Measurements from ENCODE around the gene KDM4B. TPM values are rescaled to one million over a fixed set of nuclear protein-coding genes. Genes with fewer than 3 reads are reported as not detected.
"Not testable (repeated sequence)": the region's sequence is repeated elsewhere in the genome, so short reads cannot be mapped to it uniquely, and the experiment has no call there.

Gene KDM4B
- total RNA-seq, 4 donors from 2014 or later: 18.4 to 94.7 (median 25.6) TPM

DNA sequence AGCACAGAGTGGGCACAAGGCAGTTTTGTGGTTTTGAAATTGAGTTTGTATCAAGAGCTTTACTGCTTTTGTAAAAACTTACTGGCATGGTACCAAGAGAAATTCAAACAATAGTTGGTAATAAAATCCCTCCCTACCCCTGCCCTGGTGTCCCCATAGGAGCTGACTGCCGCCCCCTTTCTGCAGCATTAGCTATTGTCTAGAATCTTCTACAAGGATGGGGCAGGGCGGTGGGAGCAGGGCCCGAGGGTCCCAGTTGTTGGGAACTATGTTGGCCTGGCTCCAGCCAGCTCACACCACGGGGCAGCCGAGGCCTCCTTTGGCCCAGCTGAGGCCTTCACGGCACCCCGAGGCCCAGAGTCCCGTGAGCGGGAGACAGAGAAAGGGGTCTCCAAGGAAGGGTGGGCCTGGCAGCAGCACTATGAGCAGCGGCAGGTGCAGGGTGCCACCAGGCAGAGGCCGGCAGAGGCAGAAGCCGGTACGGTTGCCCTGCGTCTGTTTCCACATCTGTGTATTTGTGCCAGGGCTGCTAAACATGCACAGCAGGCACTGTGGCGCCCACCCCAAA, 57.9 kb downstream of the KDM4B start:
- H3K9me3 ChIP-seq: no peaks in the 10 kb centered on the region
- H3K4me1 ChIP-seq: peaks cover 5 to 18% of the 10 kb centered on the region in 2 donors
- H3K36me3 ChIP-seq: no peaks in the 10 kb centered on the region
- no peak for DNase-seq
- H3K27ac ChIP-seq: peak overlapping the region in 1 of 2 donors; percentile 19
- no peak for TF ChIP-seq POLR2A (IDR thresholded peaks at IDR 0.05)
- TF ChIP-seq, protein P1, sequence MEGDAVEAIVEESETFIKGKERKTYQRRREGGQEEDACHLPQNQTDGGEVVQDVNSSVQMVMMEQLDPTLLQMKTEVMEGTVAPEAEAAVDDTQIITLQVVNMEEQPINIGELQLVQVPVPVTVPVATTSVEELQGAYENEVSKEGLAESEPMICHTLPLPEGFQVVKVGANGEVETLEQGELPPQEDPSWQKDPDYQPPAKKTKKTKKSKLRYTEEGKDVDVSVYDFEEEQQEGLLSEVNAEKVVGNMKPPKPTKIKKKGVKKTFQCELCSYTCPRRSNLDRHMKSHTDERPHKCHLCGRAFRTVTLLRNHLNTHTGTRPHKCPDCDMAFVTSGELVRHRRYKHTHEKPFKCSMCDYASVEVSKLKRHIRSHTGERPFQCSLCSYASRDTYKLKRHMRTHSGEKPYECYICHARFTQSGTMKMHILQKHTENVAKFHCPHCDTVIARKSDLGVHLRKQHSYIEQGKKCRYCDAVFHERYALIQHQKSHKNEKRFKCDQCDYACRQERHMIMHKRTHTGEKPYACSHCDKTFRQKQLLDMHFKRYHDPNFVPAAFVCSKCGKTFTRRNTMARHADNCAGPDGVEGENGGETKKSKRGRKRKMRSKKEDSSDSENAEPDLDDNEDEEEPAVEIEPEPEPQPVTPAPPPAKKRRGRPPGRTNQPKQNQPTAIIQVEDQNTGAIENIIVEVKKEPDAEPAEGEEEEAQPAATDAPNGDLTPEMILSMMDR (IDR thresholded peaks at IDR 0.05): peak in 1 of 4 experiments; percentile 3
- intact Hi-C loops (cut with DNase I; ENCODE audit: low total_unique reads): no loop called here
- no peak overlapping the region for H3K4me3 ChIP-seq
- H3K27me3 ChIP-seq: no peaks in the 10 kb centered on the region

DNA sequence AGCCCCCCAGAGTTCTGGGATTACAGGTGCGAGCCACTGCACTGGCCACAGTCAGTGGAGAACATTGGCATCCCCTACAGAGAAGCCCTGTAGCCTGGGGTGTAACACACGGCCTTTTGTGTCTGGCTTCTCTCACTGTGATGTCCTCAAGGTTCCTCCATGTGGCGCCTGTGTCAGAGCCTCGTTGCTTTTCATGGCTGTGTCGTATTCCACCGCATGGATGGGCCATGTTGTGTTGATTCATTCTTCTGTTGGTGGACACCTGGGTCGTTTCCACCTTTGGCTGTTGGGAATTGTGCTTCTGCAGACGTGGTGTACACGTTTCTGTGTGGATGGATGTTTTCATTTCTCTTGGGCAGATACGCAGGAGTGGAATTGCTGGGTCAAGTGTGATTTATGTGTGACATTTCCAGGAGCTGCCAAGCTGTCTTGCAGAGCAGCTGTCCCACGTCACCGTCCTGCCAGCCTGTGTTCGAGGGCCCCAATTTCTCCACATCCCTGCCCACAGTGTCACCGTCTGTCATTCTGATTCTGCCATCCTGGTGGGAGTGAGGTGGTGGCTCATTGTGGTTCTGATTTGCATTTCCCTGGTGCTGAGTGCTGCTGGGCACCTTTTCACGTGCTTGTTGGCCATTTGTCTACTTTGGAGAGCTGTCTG, 59.4 kb downstream of the KDM4B start:
- Histone ChIP-seq H3K4me1 (peaks cover 5 to 12% of the 10 kb centered on the region in 2 donors), H3K36me3 (no peaks in the 10 kb centered on the region), H3K27ac (no peak overlapping the region), H3K4me3 (no peak overlapping the region), H3K27me3 (no peaks in the 10 kb centered on the region), H3K9me3 (no peaks in the 10 kb centered on the region)
- TF ChIP-seq, protein P1 (IDR thresholded peaks at IDR 0.05): no peak
- no peak for TF ChIP-seq POLR2A (IDR thresholded peaks at IDR 0.05)
- no peak for DNase-seq
- intact Hi-C loops (cut with DNase I; ENCODE audit: low total_unique reads): no loop called here

DNA sequence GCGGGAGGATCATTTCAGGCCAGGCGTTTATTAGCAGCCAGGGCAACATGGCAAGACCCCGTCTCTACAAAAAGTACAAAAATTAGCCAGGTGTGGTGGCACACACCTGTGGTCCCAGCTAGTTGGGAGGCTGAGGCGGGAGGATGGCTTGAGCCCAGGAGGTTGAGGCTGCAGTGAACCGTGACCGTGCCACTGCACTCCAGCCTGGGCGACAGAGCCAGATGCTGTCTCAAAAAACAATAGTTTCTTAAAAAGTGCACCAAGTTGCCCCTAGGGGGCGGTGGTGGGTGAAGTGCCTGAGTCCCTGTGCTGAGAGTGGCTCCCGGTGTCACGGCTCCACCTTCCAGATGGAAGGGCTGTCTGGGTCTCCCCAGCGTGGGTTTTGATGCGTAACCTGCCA, 60.7 kb downstream of the KDM4B start:
- H3K27me3 ChIP-seq; H3K27ac ChIP-seq; intact Hi-C loops (cut with DNase I; ENCODE audit: low total_unique reads); H3K36me3 ChIP-seq; H3K9me3 ChIP-seq; H3K4me1 ChIP-seq; H3K4me3 ChIP-seq: not testable (repeated sequence)
- DNase-seq: peak in 1 of 2 donors; percentile 59
- TF ChIP-seq, protein P1 (IDR thresholded peaks at IDR 0.05): peak; percentile 29 to 45 (median 40)

DNA sequence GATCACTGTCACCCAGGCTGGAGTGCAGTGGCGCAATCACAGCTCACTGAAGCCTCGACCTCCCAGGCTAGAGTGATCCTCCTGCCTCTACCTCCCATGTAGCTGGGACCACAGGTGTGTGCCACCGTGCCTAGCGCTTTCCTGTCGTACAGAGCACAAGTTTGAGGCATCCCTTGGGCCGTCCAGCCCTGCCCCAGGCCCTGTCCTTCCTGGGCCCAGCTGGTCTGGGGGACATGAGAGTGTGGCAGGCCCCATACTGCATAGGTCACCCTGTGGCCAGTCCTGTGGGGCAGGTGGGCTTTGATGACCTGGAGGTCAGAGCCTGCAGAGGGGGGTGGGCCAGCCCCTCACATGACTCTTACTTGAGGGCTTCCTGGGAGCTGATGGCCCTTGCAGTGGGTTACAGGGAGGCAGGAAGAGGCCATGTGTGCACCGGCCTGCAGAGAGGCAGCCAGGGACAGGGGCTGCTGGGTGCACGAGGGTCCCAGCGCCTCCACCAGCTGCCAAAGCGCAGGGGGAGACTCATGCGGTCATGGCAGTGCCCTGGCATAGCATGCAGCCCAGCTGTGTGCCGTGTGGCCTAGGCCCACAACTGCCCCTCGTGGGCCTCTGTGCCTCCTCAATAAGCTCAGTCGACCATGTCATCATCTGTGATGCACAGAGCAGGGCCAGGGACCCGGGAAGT, 61.4 kb downstream of the KDM4B start:
- peak overlapping the region in 1 of 2 donors; percentile 12 for H3K27ac ChIP-seq
- intact Hi-C loops (cut with DNase I; ENCODE audit: low total_unique reads): loop anchor here (2.0 to 5.0 kb wide), 2 partner anchors 157 to 218 kb away; no protein-coding TSS in a partner anchor
- DNase-seq: peak in 1 of 2 donors; percentile 14

More for the DNA sequence above, 61.4 kb downstream of the KDM4B start:
- Histone ChIP-seq H3K27me3 (no peaks in the 10 kb centered on the region), H3K36me3 (no peaks in the 10 kb centered on the region), H3K4me3 (no peak overlapping the region), H3K4me1 (peaks cover 0 to under 1% of the 10 kb centered on the region in 2 donors), H3K9me3 (no peaks in the 10 kb centered on the region)
- TF ChIP-seq, protein P1 (IDR thresholded peaks at IDR 0.05): no peak
- TF ChIP-seq POLR2A (IDR thresholded peaks at IDR 0.05): no peak

Data from uterus (tissue), 4 donors.